Fibroblast of mammary gland (primary cell): ENCODE measurements around the gene SESN1.

Experiments used
- DNase-seq: peaks from one replicate; pipeline ENCODE4 v3.0.0-alpha.2; 2010; ENCODE audit warnings: low read depth
- H3K4me3 ChIP-seq: 2 replicates; pipeline ENCODE4 v1.5.1; 2011; ENCODE audit warnings: low read depth, mild to moderate bottlenecking, low read length, moderate library complexity; ENCODE audit not compliant: control insufficient read depth
- CTCF ChIP-seq: conservative IDR thresholded peaks from 2 replicates; pipeline ENCODE4 v1.5.1; 2011; ENCODE audit warnings: low read depth, low read length, inconsistent platforms; ENCODE audit not compliant: control insufficient read depth, insufficient read depth

The SESN1 gene

GRCh38 chr6:109009962-109010704 is 84.5 kb downstream of the SESN1 start:
- TF ChIP-seq CTCF = no peak
- peak overlapping the region; percentile 62 for H3K4me3 ChIP-seq
- DNase-seq = no peak

GRCh38 chr6:109009236-109009961 is 85.2 kb downstream of the SESN1 start:
- peak overlapping the region; percentile 65 for H3K4me3 ChIP-seq
- no peak for TF ChIP-seq CTCF

GRCh38 chr6:109008537-109009235 is 86.0 kb downstream of the SESN1 start:
- TF ChIP-seq CTCF = no peak
- peak overlapping the region; percentile 65 for H3K4me3 ChIP-seq
- DNase-seq = peak; percentile 78

More at GRCh38 chr6:109009236-109009961, 85.2 kb downstream of the SESN1 start:
- DNase-seq = peak; percentile 78

- DNase-seq = no peak
- H3K4me3 ChIP-seq = peak overlapping the region; percentile 65
- TF ChIP-seq CTCF = no peak
Observed at GRCh38 chr6:109008054-109008453, 86.6 kb downstream of the SESN1 start.

- peak overlapping the region; percentile 65 for H3K4me3 ChIP-seq
- TF ChIP-seq CTCF = no peak
- no peak for DNase-seq
Observed at GRCh38 chr6:109007521-109007920, 87.1 kb downstream of the SESN1 start.

- no peak for TF ChIP-seq CTCF
- no peak overlapping the region for H3K4me3 ChIP-seq
Observed at GRCh38 chr6:109006818-109007217, 87.8 kb downstream of the SESN1 start.

More at GRCh38 chr6:109006818-109007217, 87.8 kb downstream of the SESN1 start:
- DNase-seq = no peak
